CD4-positive, alpha-beta memory T cell (primary cell): ENCODE data around the gene CDH13. TPM values are rescaled to one million over a fixed set of nuclear protein-coding genes. Genes with fewer than 3 reads are reported as not detected.

Source experiments
- CTCF ChIA-PET: fragments of 350-600 bp; sonication (Branson Sonifier 250); formaldehyde crosslinking; loops from one replicate; lab custom pipeline; 2021; ENCODE audit warnings: inconsistent platforms; ENCODE audit not compliant: partially characterized antibody; lab: Charles Lee
- POLR2A ChIA-PET: fragments of 350-600 bp; sonication (Branson Sonifier 250); formaldehyde crosslinking; loops from one replicate; lab custom pipeline; 2021; ENCODE audit not compliant: partially characterized antibody; lab: Charles Lee
- DNase-seq, 5 donors: peaks; one replicate each; pipeline versions ENCODE4 v3.0.0 to v3.0.0-alpha.2; 2020 to 2022; ENCODE audit warnings: mixed read lengths in 1 of 5
- H3K27ac ChIP-seq: one replicate; pipeline ENCODE4 v1.7.0; 2013; ENCODE audit warnings: low read depth, low read length
- H3K27me3 ChIP-seq: 2 replicates; pipeline ENCODE4 v1.7.0; 2013; ENCODE audit warnings: mild to moderate bottlenecking, low read length, moderate library complexity; ENCODE audit not compliant: insufficient read depth
- H3K36me3 ChIP-seq: 2 replicates; pipeline ENCODE4 v1.7.0; 2013; ENCODE audit warnings: mild to moderate bottlenecking, low read length, moderate library complexity; ENCODE audit not compliant: insufficient read depth
- H3K4me1 ChIP-seq: 2 replicates; pipeline ENCODE4 v1.7.0; 2013; ENCODE audit warnings: mild to moderate bottlenecking, low read length, moderate library complexity; ENCODE audit not compliant: insufficient read depth
- H3K4me3 ChIP-seq, 2 donors: one replicate each; pipeline ENCODE4 v1.7.0; 2013; ENCODE audit warnings: low read length in 2 of 2, mild to moderate bottlenecking in 1 of 2
- H3K9me3 ChIP-seq, 2 donors: one replicate each; pipeline ENCODE4 v1.7.0; 2013; ENCODE audit warnings: low read length in 2 of 2, control low read depth in 1 of 2; ENCODE audit not compliant: control insufficient read depth in 1 of 2
- H3K27ac Mint-ChIP-seq, 7 donors: one replicate each; pipeline ENCODE4 v1.8.0; 2020 to 2021; ENCODE audit warnings: mixed read lengths in 7 of 7, mild to moderate bottlenecking in 6 of 7, inconsistent platforms in 3 of 7, moderate library complexity in 3 of 7
- H3K27me3 Mint-ChIP-seq, 2 donors: one replicate each; pipeline ENCODE4 v1.8.0; 2020 to 2021; ENCODE audit warnings: mixed read lengths in 2 of 2
- H3K36me3 Mint-ChIP-seq, 2 donors: one replicate each; pipeline ENCODE4 v1.8.0; 2020 to 2021; ENCODE audit warnings: mixed read lengths in 2 of 2, inconsistent platforms in 1 of 2, mild to moderate bottlenecking in 1 of 2
- H3K4me1 Mint-ChIP-seq, 4 donors: one replicate each; pipeline ENCODE4 v1.8.0; 2020 to 2021; ENCODE audit warnings: mixed read lengths in 4 of 4, mild to moderate bottlenecking in 1 of 4
- H3K4me3 Mint-ChIP-seq, 8 donors: one replicate each; pipeline ENCODE4 v1.8.0; 2020 to 2021; ENCODE audit warnings: mixed read lengths in 8 of 8, mild to moderate bottlenecking in 7 of 8, moderate library complexity in 6 of 8, inconsistent platforms in 3 of 8
- H3K9me3 Mint-ChIP-seq, 8 donors: one replicate each; pipeline ENCODE4 v1.8.0; 2020 to 2021; ENCODE audit warnings: mixed read lengths in 8 of 8, mild to moderate bottlenecking in 5 of 8, inconsistent platforms in 3 of 8, moderate library complexity in 1 of 8
- intact Hi-C: fragments of 100-400 bp; cut with micrococcal nuclease; formaldehyde crosslinking; loops from one replicate; pipeline ENCODE4 v1.15.1; 2023
- polyA plus RNA-seq, 2 donors: library from polyadenylated mRNA; unstranded; fragments of 300-500 nt; fragmentation: Illumina TruSeq; gene quantifications; one replicate each; pipeline ENCODE4 v1.2.3, GENCODE V29; 2021
- total RNA-seq, 2 experiments: library from RNA; stranded (reverse); gene quantifications; one replicate each; pipeline ENCODE4 v1.2.3, GENCODE V29; 2021

The CDH13 gene
- total and polyA plus RNA-seq, 4 experiments from 2014 or later, result not detected

- peaks cover 0 to 2% of the 10 kb centered on the region in 2 donors for H3K27me3 Mint-ChIP-seq
- H3K4me3 ChIP-seq, result no peak overlapping the region
- DNase-seq, result no peak
- POLR2A ChIA-PET, result no interaction called here
- H3K27ac Mint-ChIP-seq, result no peak overlapping the region
- peaks cover 0 to 5% (median 0%) of the 10 kb centered on the region in 8 donors for H3K9me3 Mint-ChIP-seq
- no peak overlapping the region for H3K4me3 Mint-ChIP-seq
- peaks cover 0 to 1% (median 0%) of the 10 kb centered on the region in 4 donors for H3K4me1 Mint-ChIP-seq
- H3K9me3 ChIP-seq, result no peaks in the 10 kb centered on the region
- H3K27ac ChIP-seq, result no peak overlapping the region
- CTCF ChIA-PET, result no interaction called here
- no peaks in the 10 kb centered on the region for H3K27me3 ChIP-seq
- no peaks in the 10 kb centered on the region for H3K36me3 Mint-ChIP-seq
- intact Hi-C loops, result no loop called here
- no peaks in the 10 kb centered on the region for H3K36me3 ChIP-seq
- H3K4me1 ChIP-seq, result no peaks in the 10 kb centered on the region
These were observed 959.9 kb downstream of the CDH13 start for GRCh38 chr16:83586461-83587200.

DNA sequence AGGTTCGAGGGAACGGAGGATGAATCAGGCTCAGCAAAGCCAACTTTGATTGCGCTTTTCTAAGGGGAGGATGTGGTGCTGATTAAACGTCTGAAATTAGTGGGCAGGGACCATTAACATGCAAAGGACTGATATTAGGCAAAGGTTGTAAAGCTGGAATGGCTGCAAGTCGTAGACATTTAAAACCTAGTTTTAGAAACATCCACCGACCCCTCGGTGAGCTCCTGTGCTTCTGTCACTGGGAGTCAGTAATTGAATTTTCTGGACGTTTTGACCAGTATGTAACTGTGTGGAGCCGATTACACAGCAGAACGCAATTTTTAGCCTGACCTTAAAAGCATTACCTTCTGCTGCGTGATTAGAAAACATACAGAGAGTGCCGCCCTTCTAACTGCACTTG is 960.4 kb downstream of the CDH13 start:
- Histone ChIP-seq H3K36me3 (no peaks in the 10 kb centered on the region), H3K27ac (no peak overlapping the region), H3K4me3 (no peak overlapping the region), H3K27me3 (no peaks in the 10 kb centered on the region), H3K4me1 (no peaks in the 10 kb centered on the region), H3K9me3 (no peaks in the 10 kb centered on the region)
- H3K36me3 Mint-ChIP-seq, result no peaks in the 10 kb centered on the region
- no peak overlapping the region for H3K4me3 Mint-ChIP-seq
- peaks cover 0 to 1% (median 0%) of the 10 kb centered on the region in 4 donors for H3K4me1 Mint-ChIP-seq
- ChIA-PET CTCF (no interaction called here), POLR2A (no interaction called here)
- no peak for DNase-seq
- intact Hi-C loops, result no loop called here
- H3K9me3 Mint-ChIP-seq, result peaks cover 0 to 5% (median 0%) of the 10 kb centered on the region in 8 donors
- H3K27ac Mint-ChIP-seq, result no peak overlapping the region
- H3K27me3 Mint-ChIP-seq, result peaks cover 0 to 2% of the 10 kb centered on the region in 2 donors

DNA sequence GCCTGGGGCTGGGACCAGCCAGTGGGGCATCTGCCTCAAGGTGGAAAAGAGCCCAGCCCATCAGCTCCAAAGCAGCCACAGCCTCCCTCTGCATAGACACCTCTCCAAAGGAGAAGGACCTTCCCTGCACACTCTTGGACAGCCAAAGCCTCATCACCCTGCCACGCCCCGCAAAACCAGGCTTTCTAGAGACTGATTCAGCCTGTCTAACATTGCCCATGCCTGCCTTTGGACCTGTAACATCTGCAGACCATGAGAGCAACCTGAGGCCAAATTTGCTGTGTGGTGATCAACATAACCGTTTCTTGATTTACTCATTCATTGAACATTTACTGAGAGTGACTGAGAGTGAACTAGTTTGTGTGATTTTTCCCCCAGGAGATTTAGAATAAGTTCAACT is 961.3 kb downstream of the CDH13 start:
- peaks cover 0 to 5% (median 0%) of the 10 kb centered on the region in 8 donors for H3K9me3 Mint-ChIP-seq
- H3K4me1 Mint-ChIP-seq, result peaks cover 0 to 1% (median 0%) of the 10 kb centered on the region in 4 donors
- POLR2A ChIA-PET, result no interaction called here
- no peaks in the 10 kb centered on the region for H3K36me3 ChIP-seq
- no peaks in the 10 kb centered on the region for H3K36me3 Mint-ChIP-seq
- CTCF ChIA-PET, result no interaction called here
- H3K4me3 Mint-ChIP-seq, result no peak overlapping the region
- H3K27ac ChIP-seq, result no peak overlapping the region
- H3K9me3 ChIP-seq, result no peaks in the 10 kb centered on the region
- no peak overlapping the region for H3K27ac Mint-ChIP-seq
- H3K4me1 ChIP-seq, result no peaks in the 10 kb centered on the region
- peaks cover 0 to under 1% of the 10 kb centered on the region in 2 donors for H3K27me3 Mint-ChIP-seq
- intact Hi-C loops, result no loop called here
- no peak overlapping the region for H3K4me3 ChIP-seq
- DNase-seq, result no peak
- H3K27me3 ChIP-seq, result no peaks in the 10 kb centered on the region

DNA sequence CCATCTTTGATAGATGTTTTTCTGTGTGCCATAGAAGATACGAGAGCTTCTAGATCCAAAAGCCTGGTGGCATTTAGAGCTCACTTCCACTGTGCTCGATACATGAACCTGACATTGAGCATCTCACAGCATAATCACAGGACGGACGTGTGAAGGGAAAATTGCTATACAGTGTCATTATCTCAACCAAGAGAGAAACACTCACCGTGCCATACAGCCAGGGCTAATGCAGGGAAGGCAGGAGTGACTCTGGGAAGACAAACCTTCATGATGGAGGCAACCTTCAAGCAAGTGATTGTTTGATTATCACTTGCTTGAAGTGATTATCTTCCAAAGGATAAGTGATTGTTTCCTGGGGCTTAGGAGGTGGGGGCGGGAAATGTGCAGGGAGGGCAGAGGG is 962.8 kb downstream of the CDH13 start:
- H3K9me3 Mint-ChIP-seq, result peaks cover 0 to 5% (median 0%) of the 10 kb centered on the region in 8 donors
- Histone ChIP-seq H3K4me1 (no peaks in the 10 kb centered on the region), H3K27ac (no peak overlapping the region), H3K9me3 (no peaks in the 10 kb centered on the region), H3K36me3 (no peaks in the 10 kb centered on the region), H3K4me3 (no peak overlapping the region), H3K27me3 (no peaks in the 10 kb centered on the region)
- H3K36me3 Mint-ChIP-seq, result no peaks in the 10 kb centered on the region
- no peak overlapping the region for H3K27ac Mint-ChIP-seq
- CTCF ChIA-PET, result no interaction called here
- H3K4me3 Mint-ChIP-seq, result no peak overlapping the region
- intact Hi-C loops, result no loop called here
- no peak for DNase-seq
- peaks cover 0 to 1% (median 0%) of the 10 kb centered on the region in 4 donors for H3K4me1 Mint-ChIP-seq
- POLR2A ChIA-PET, result no interaction called here
- H3K27me3 Mint-ChIP-seq, result no peaks in the 10 kb centered on the region

DNA sequence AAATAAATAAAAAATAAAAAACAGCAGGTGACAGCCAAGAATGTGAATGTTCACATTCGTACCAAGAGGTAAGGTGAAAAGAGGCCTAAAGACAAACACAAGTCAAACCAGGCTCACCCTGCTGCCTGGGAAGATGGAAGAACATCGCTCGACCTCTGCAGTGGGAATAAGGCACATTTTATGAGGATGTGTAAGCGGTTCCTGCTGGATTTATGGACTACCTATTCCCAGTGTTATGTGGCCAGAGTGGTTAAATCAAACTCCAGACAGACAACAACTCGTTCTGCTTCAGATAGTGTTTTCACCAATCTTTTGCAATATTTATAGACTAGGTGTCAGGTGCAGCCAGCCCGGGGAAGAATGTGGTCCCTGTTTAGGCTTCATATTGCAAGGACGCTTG is 966.0 kb downstream of the CDH13 start:
- no peak overlapping the region for H3K27ac ChIP-seq
- intact Hi-C loops, result no loop called here
- ChIA-PET POLR2A (no interaction called here), CTCF (no interaction called here)
- Mint-ChIP-seq H3K27me3 (peaks cover 0 to 1% of the 10 kb centered on the region in 2 donors), H3K9me3 (peaks cover 0 to 5% (median 0%) of the 10 kb centered on the region in 8 donors), H3K4me1 (no peaks in the 10 kb centered on the region), H3K4me3 (no peak overlapping the region), H3K27ac (no peak overlapping the region), H3K36me3 (no peaks in the 10 kb centered on the region)
- H3K27me3 ChIP-seq, result no peaks in the 10 kb centered on the region
- H3K9me3 ChIP-seq, result no peaks in the 10 kb centered on the region
- DNase-seq, result no peak
- H3K4me1 ChIP-seq, result no peaks in the 10 kb centered on the region
- no peak overlapping the region for H3K4me3 ChIP-seq
- no peaks in the 10 kb centered on the region for H3K36me3 ChIP-seq

GRCh38 chr16:83599789-83600462 is 973.2 kb downstream of the CDH13 start:
- no peaks in the 10 kb centered on the region for H3K36me3 Mint-ChIP-seq
- H3K27me3 ChIP-seq, result no peaks in the 10 kb centered on the region
- peaks cover 0 to 4% of the 10 kb centered on the region in 2 donors for H3K27me3 Mint-ChIP-seq
- H3K4me3 Mint-ChIP-seq, result no peak overlapping the region
- no peaks in the 10 kb centered on the region for H3K9me3 ChIP-seq
- ChIA-PET CTCF (no interaction called here), POLR2A (no interaction called here)
- peaks cover 0 to 2% (median 0%) of the 10 kb centered on the region in 8 donors for H3K9me3 Mint-ChIP-seq
- DNase-seq, result no peak
- H3K27ac ChIP-seq, result no peak overlapping the region
- no peaks in the 10 kb centered on the region for H3K4me1 ChIP-seq
- H3K27ac Mint-ChIP-seq, result no peak overlapping the region
- H3K4me3 ChIP-seq, result no peak overlapping the region
- no peaks in the 10 kb centered on the region for H3K36me3 ChIP-seq
- H3K4me1 Mint-ChIP-seq, result no peaks in the 10 kb centered on the region
- intact Hi-C loops, result no loop called here

- Histone ChIP-seq H3K9me3 (no peaks in the 10 kb centered on the region), H3K4me1 (no peaks in the 10 kb centered on the region), H3K4me3 (no peak overlapping the region), H3K36me3 (no peaks in the 10 kb centered on the region), H3K27ac (no peak overlapping the region), H3K27me3 (no peaks in the 10 kb centered on the region)
- H3K9me3 Mint-ChIP-seq, result peaks cover 0 to 2% (median 0%) of the 10 kb centered on the region in 8 donors
- ChIA-PET CTCF (no interaction called here), POLR2A (no interaction called here)
- H3K36me3 Mint-ChIP-seq, result no peaks in the 10 kb centered on the region
- H3K4me3 Mint-ChIP-seq, result no peak overlapping the region
- no peak overlapping the region for H3K27ac Mint-ChIP-seq
- intact Hi-C loops, result no loop called here
- H3K27me3 Mint-ChIP-seq, result peaks cover 0 to 3% of the 10 kb centered on the region in 2 donors
- no peak for DNase-seq
- H3K4me1 Mint-ChIP-seq, result no peaks in the 10 kb centered on the region
These were observed 976.3 kb downstream of the CDH13 start for GRCh38 chr16:83602761-83603722.
